CD4-positive, alpha-beta T cell treated with Interleukin-15 for 4 hours (primary cell): ENCODE results near the gene SORL1.
"Not testable (repeated sequence)": the region's sequence is repeated elsewhere in the genome, so short reads cannot be mapped to it uniquely, and the experiment has no call there.

Experiments used
- DNase-seq: peaks from one replicate; pipeline ENCODE4 v3.0.0-alpha.2; 2020; ENCODE audit warnings: low spot score

The SORL1 gene

GRCh38 chr11:121503051-121503450 is 50.9 kb downstream of the SORL1 start:
- DNase-seq: no peak

- not testable (repeated sequence) for DNase-seq
These were observed 54.1 kb downstream of the SORL1 start for GRCh38 chr11:121506237-121506636.

GRCh38 chr11:121508449-121508848 is 56.3 kb downstream of the SORL1 start:
- DNase-seq: no peak

- no peak for DNase-seq
These were observed 58.3 kb downstream of the SORL1 start for GRCh38 chr11:121510438-121510837.

- no peak for DNase-seq
These were observed 60.7 kb downstream of the SORL1 start for GRCh38 chr11:121512468-121513465.

- DNase-seq: no peak
These were observed 61.7 kb downstream of the SORL1 start for GRCh38 chr11:121513807-121514206.

- peak; percentile 30 for DNase-seq
These were observed 62.6 kb downstream of the SORL1 start for GRCh38 chr11:121514432-121515334.

GRCh38 chr11:121515335-121515671 is 63.2 kb downstream of the SORL1 start:
- DNase-seq: no peak

- DNase-seq: no peak
These were observed 65.9 kb downstream of the SORL1 start for GRCh38 chr11:121517996-121518395.

- DNase-seq: no peak
These were observed 68.4 kb downstream of the SORL1 start for GRCh38 chr11:121520243-121521144.

GRCh38 chr11:121521145-121522042 is 69.3 kb downstream of the SORL1 start:
- DNase-seq: no peak

GRCh38 chr11:121522043-121522941 is 70.2 kb downstream of the SORL1 start:
- no peak for DNase-seq

GRCh38 chr11:121523581-121524232 is 71.6 kb downstream of the SORL1 start:
- no peak for DNase-seq

GRCh38 chr11:121524233-121524631 is 72.1 kb downstream of the SORL1 start:
- DNase-seq: no peak

GRCh38 chr11:121525376-121525775 is 73.3 kb downstream of the SORL1 start:
- DNase-seq: no peak

GRCh38 chr11:121530257-121530656 is 78.1 kb downstream of the SORL1 start:
- no peak for DNase-seq

- DNase-seq: no peak
These were observed 81.5 kb downstream of the SORL1 start for GRCh38 chr11:121533601-121534000.

- no peak for DNase-seq
These were observed 82.3 kb downstream of the SORL1 start for GRCh38 chr11:121534131-121535093.
